Islet of Langerhans (tissue), 1 donor: ENCODE results near the gene TLCD5.

Experiments used
- FAIRE-seq: peaks from one replicate; lab custom pipeline; 2011; peaks lifted over from hg19 to GRCh38; lab: Jason Lieb, UNC

TLCD5 gene

GRCh38 chr11:120324932-120325810 is at the start of gene TLCD5:
TSS of gene TLCD5 (plus strand) at chr11:120325299. CDS start at chr11:120327442, 2,143 bp downstream.
- FAIRE-seq, result no peak

- FAIRE-seq, result no peak
These were observed 45.6 kb upstream of the TLCD5 start for GRCh38 chr11:120279502-120279901.

- no peak for FAIRE-seq
These were observed 44.5 kb upstream of the TLCD5 start for GRCh38 chr11:120280600-120281051.

GRCh38 chr11:120281143-120281795 is 43.8 kb upstream of the TLCD5 start:
- no peak for FAIRE-seq

GRCh38 chr11:120283124-120283523 is 42.0 kb upstream of the TLCD5 start:
- FAIRE-seq, result no peak

GRCh38 chr11:120284272-120284671 is 40.8 kb upstream of the TLCD5 start:
- no peak for FAIRE-seq

GRCh38 chr11:120285256-120285655 is 39.8 kb upstream of the TLCD5 start:
- FAIRE-seq, result no peak

- FAIRE-seq, result no peak
These were observed 37.1 kb upstream of the TLCD5 start for GRCh38 chr11:120288021-120288420.

- FAIRE-seq, result no peak
These were observed 35.7 kb upstream of the TLCD5 start for GRCh38 chr11:120289426-120289825.

GRCh38 chr11:120290956-120291355 is 34.1 kb upstream of the TLCD5 start:
- FAIRE-seq, result no peak

- no peak for FAIRE-seq
These were observed 31.9 kb upstream of the TLCD5 start for GRCh38 chr11:120293038-120293800.

GRCh38 chr11:120294096-120294495 is 31.0 kb upstream of the TLCD5 start:
- FAIRE-seq, result no peak

GRCh38 chr11:120295099-120295498 is 30.0 kb upstream of the TLCD5 start:
- no peak for FAIRE-seq

- no peak for FAIRE-seq
These were observed 28.5 kb upstream of the TLCD5 start for GRCh38 chr11:120296554-120296953.

GRCh38 chr11:120298461-120298860 is 26.6 kb upstream of the TLCD5 start:
- FAIRE-seq, result no peak

- no peak for FAIRE-seq
These were observed 22.9 kb upstream of the TLCD5 start for GRCh38 chr11:120302001-120302805.

GRCh38 chr11:120303004-120303637 is 22.0 kb upstream of the TLCD5 start:
- FAIRE-seq, result no peak

- FAIRE-seq, result no peak
These were observed 20.6 kb upstream of the TLCD5 start for GRCh38 chr11:120304526-120304925.

GRCh38 chr11:120305286-120305685 is 19.8 kb upstream of the TLCD5 start:
- no peak for FAIRE-seq

- FAIRE-seq, result no peak
These were observed 18.4 kb upstream of the TLCD5 start for GRCh38 chr11:120306519-120307242.

GRCh38 chr11:120307476-120307875 is 17.6 kb upstream of the TLCD5 start:
- FAIRE-seq, result no peak
